ENCODE results near the gene DEPP1.

GRCh38 chr10:44975431-44976331 is 2.9 kb downstream of the DEPP1 start:
- TF ChIP-seq POLR2A (IDR thresholded peaks at IDR 0.05) (peak in 1 of 2 donors; percentile 27), CTCF (IDR thresholded peaks at IDR 0.05) (no peak)
